ENCODE results near the gene NDE1. TPM values are rescaled to one million over a fixed set of nuclear protein-coding genes. Genes with fewer than 3 reads are reported as not detected.
A peak's percentile ranks its signal among the peaks of the same experiment; 100 is the strongest.

NDE1 gene
- total RNA-seq, 2 experiments from 2014 or later: 88.9 to 141 TPM

DNA sequence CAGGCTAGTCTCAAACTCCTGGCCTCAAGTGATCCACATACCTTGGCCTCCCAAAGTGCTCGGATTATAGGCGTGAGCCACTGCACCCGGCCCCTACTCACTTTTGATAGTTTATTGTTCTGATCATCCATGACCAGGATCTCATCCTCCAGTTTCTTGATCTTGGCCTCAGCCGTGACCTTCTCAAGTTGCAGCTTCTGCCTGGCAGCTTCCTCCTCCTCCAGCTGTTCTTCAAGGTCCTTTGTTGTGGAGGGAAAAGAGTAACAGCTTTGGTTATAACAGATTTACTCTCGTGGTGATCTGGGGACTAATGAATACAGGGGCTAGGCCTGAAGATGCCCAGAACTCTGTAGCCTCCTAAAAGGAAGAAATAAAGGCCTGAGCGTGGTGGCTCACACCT, 89.9 kb downstream of the NDE1 start:
- BruUV-seq (replicated peaks): no TSS peak
- Histone ChIP-seq H3K9me2 (ENCODE audit: insufficient read depth, low read length) (no peaks in the 10 kb centered on the region), H3K36me3 (ENCODE audit: insufficient read depth, low read length) (peaks cover 21% of the 10 kb centered on the region), H3K4me2 (ENCODE audit: low read length) (no peak overlapping the region), H3K79me2 (ENCODE audit: insufficient read depth, low read depth, low read length) (no peaks in the 10 kb centered on the region), H3K4me1 (ENCODE audit: insufficient read depth, low read length, poor library complexity, severe bottlenecking) (peaks cover 8% of the 10 kb centered on the region), H4K20me1 (ENCODE audit: insufficient read depth, low read length) (no peaks in the 10 kb centered on the region), H3K4me3 (ENCODE audit: low read depth, low read length, poor library complexity, severe bottlenecking) (no peak overlapping the region), H3K27ac (ENCODE audit: low read depth, low read length, poor library complexity, severe bottlenecking) (no peak overlapping the region), H2AFZ (ENCODE audit: low read length) (no peak overlapping the region), H3K9me3 (ENCODE audit: low read length) (no peaks in the 10 kb centered on the region)
- DNase-seq (ENCODE audit: low spot score): no peak
- CTCF ChIA-PET (ENCODE audit: unreplicated experiment): no interaction called here
- intact Hi-C loops (cut with micrococcal nuclease; ENCODE audit: unreplicated experiment): no loop called here
- POLR2A ChIA-PET: interaction anchor here (0.8 kb wide), 1 partner anchor 33 kb away, joined by 3 read pairs; no protein-coding TSS in a partner anchor
- TF ChIP-seq, protein P1, sequence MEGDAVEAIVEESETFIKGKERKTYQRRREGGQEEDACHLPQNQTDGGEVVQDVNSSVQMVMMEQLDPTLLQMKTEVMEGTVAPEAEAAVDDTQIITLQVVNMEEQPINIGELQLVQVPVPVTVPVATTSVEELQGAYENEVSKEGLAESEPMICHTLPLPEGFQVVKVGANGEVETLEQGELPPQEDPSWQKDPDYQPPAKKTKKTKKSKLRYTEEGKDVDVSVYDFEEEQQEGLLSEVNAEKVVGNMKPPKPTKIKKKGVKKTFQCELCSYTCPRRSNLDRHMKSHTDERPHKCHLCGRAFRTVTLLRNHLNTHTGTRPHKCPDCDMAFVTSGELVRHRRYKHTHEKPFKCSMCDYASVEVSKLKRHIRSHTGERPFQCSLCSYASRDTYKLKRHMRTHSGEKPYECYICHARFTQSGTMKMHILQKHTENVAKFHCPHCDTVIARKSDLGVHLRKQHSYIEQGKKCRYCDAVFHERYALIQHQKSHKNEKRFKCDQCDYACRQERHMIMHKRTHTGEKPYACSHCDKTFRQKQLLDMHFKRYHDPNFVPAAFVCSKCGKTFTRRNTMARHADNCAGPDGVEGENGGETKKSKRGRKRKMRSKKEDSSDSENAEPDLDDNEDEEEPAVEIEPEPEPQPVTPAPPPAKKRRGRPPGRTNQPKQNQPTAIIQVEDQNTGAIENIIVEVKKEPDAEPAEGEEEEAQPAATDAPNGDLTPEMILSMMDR (conservative IDR thresholded peaks at IDR 0.05; ENCODE audit: low read length): no peak
- TF ChIP-seq EZH2phosphoT487 (IDR thresholded peaks at IDR 0.05; ENCODE audit: borderline replicate concordance, low read depth, low read length): no peak

DNA sequence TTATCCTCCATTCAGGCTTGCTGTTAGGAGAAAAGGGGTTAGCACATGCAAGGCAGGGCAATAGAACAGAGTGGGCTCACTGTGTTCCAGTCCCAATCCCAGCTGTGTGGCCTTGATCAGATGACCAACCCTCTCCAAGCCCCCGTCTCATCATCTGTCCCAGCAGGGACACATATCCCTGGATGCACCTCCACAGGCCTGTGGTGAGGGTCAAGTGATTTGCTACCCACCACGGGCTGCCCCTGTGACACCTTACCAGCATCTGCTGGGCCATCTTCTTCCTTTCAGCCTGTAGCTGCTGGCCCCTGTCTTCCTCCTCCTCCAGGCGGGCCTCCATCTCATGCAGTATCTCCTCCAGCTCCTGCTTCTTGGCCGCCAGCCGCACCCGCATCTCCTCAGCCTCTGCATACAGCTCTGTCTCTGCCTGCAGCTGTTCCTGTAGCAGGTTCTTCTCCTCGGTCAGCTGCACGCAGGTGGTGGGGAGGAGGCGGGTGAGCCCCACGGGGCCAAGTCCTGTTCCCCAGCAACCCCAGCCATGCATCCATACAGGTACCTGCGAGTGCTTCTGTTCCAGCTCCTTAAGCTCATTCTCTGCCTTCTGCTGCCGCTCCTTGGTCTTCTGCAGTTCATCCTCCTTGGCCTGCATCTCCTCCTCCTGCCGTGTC, 91.3 kb downstream of the NDE1 start:
- Histone ChIP-seq H3K4me2 (ENCODE audit: low read length) (no peak overlapping the region), H3K27ac (ENCODE audit: low read depth, low read length, poor library complexity, severe bottlenecking) (no peak overlapping the region), H3K9me3 (ENCODE audit: low read length) (no peaks in the 10 kb centered on the region), H2AFZ (ENCODE audit: low read length) (no peak overlapping the region), H3K4me3 (ENCODE audit: low read depth, low read length, poor library complexity, severe bottlenecking) (no peak overlapping the region), H3K9me2 (ENCODE audit: insufficient read depth, low read length) (no peaks in the 10 kb centered on the region), H3K79me2 (ENCODE audit: insufficient read depth, low read depth, low read length) (no peaks in the 10 kb centered on the region), H3K4me1 (ENCODE audit: insufficient read depth, low read length, poor library complexity, severe bottlenecking) (peaks cover 8% of the 10 kb centered on the region), H4K20me1 (ENCODE audit: insufficient read depth, low read length) (no peaks in the 10 kb centered on the region), H3K36me3 (ENCODE audit: insufficient read depth, low read length) (peaks cover 16% of the 10 kb centered on the region)
- no TSS peak for BruUV-seq (replicated peaks)
- intact Hi-C loops (cut with micrococcal nuclease; ENCODE audit: unreplicated experiment): no loop called here
- no peak for TF ChIP-seq EZH2phosphoT487 (IDR thresholded peaks at IDR 0.05; ENCODE audit: borderline replicate concordance, low read depth, low read length)
- TF ChIP-seq, protein P1 (conservative IDR thresholded peaks at IDR 0.05; ENCODE audit: low read length): no peak
- ChIA-PET POLR2A (interaction anchor here (0.5 kb wide), 1 partner anchor 419 kb away, joined by 4 read pairs; no protein-coding TSS in a partner anchor), CTCF (ENCODE audit: unreplicated experiment) (no interaction called here)
- DNase-seq (ENCODE audit: low spot score): peak; percentile 50

DNA sequence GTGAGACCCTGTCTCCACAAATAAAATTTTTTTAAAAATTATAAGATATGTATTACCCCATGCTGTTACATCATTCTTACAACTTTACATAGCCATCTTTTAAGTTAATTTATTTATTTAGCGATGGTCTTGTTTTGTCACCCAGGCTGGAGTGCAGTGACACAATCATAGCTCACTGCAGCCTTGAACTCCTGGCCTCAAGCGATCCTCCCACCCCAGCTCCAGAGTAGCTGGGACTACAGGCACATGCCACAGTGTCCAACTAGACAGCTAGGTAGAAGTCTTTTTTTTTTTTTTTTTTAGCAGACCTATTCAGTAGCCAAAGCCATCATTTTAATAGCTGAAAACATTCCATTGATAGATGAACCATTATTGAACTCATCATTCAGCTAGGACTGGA, 92.7 kb downstream of the NDE1 start:
- Histone ChIP-seq H3K4me2 (ENCODE audit: low read length) (no peak overlapping the region), H3K36me3 (ENCODE audit: insufficient read depth, low read length) (peaks cover 11% of the 10 kb centered on the region), H3K27ac (ENCODE audit: low read depth, low read length, poor library complexity, severe bottlenecking) (no peak overlapping the region), H3K79me2 (ENCODE audit: insufficient read depth, low read depth, low read length) (no peaks in the 10 kb centered on the region), H3K4me3 (ENCODE audit: low read depth, low read length, poor library complexity, severe bottlenecking) (no peak overlapping the region), H2AFZ (ENCODE audit: low read length) (no peak overlapping the region), H4K20me1 (ENCODE audit: insufficient read depth, low read length) (no peaks in the 10 kb centered on the region), H3K9me2 (ENCODE audit: insufficient read depth, low read length) (no peaks in the 10 kb centered on the region), H3K9me3 (ENCODE audit: low read length) (no peaks in the 10 kb centered on the region), H3K4me1 (ENCODE audit: insufficient read depth, low read length, poor library complexity, severe bottlenecking) (peaks cover 8% of the 10 kb centered on the region)
- no TSS peak for BruUV-seq (replicated peaks)
- ChIA-PET POLR2A (no interaction called here), CTCF (ENCODE audit: unreplicated experiment) (no interaction called here)
- no peak for TF ChIP-seq EZH2phosphoT487 (IDR thresholded peaks at IDR 0.05; ENCODE audit: borderline replicate concordance, low read depth, low read length)
- TF ChIP-seq, protein P1 (conservative IDR thresholded peaks at IDR 0.05; ENCODE audit: low read length): no peak
- DNase-seq (ENCODE audit: low spot score): no peak
- intact Hi-C loops (cut with micrococcal nuclease; ENCODE audit: unreplicated experiment): no loop called here

All from OCI-LY7 (cell line).